ENCODE results near the gene PLA2G12A. TPM values are rescaled to one million over a fixed set of nuclear protein-coding genes. Genes with fewer than 3 reads are reported as not detected.

Gene PLA2G12A
- total RNA-seq, 1 donor from 2014 or later = 8.9 TPM

GRCh38 chr4:109699553-109700225, 30.2 kb downstream of the PLA2G12A start:
- Histone ChIP-seq H3K27me3 (no peaks in the 10 kb centered on the region), H3K9me3 (no peaks in the 10 kb centered on the region), H3K4me3 (no peak overlapping the region), H3K27ac (no peak overlapping the region), H3K4me1 (peaks cover 6 to 15% of the 10 kb centered on the region in 2 donors), H3K36me3 (peaks cover 0 to 18% of the 10 kb centered on the region in 2 donors)
- no peak for DNase-seq (ENCODE audit: low spot score in 2 of 2)
- intact Hi-C loops (cut with DNase I) = loop anchor here (5.0 kb wide), 1 partner anchor 267 kb away; the partner anchor contains the start of gene SEC24B
- no peak for TF ChIP-seq CTCF (IDR thresholded peaks at IDR 0.05)

GRCh38 chr4:109698656-109699055, 31.2 kb downstream of the PLA2G12A start:
- no peak for TF ChIP-seq CTCF (IDR thresholded peaks at IDR 0.05)
- peaks cover 8 to 27% of the 10 kb centered on the region in 2 donors for H3K36me3 ChIP-seq
- no peak for DNase-seq (ENCODE audit: low spot score in 2 of 2)
- no peaks in the 10 kb centered on the region for H3K27me3 ChIP-seq
- no peak overlapping the region for H3K27ac ChIP-seq
- intact Hi-C loops (cut with DNase I) = no loop called here
- no peaks in the 10 kb centered on the region for H3K9me3 ChIP-seq
- no peak overlapping the region for H3K4me3 ChIP-seq
- peaks cover 6 to 12% of the 10 kb centered on the region in 2 donors for H3K4me1 ChIP-seq

GRCh38 chr4:109691411-109691920, 38.4 kb downstream of the PLA2G12A start:
- no peak for TF ChIP-seq CTCF (IDR thresholded peaks at IDR 0.05)

DNA sequence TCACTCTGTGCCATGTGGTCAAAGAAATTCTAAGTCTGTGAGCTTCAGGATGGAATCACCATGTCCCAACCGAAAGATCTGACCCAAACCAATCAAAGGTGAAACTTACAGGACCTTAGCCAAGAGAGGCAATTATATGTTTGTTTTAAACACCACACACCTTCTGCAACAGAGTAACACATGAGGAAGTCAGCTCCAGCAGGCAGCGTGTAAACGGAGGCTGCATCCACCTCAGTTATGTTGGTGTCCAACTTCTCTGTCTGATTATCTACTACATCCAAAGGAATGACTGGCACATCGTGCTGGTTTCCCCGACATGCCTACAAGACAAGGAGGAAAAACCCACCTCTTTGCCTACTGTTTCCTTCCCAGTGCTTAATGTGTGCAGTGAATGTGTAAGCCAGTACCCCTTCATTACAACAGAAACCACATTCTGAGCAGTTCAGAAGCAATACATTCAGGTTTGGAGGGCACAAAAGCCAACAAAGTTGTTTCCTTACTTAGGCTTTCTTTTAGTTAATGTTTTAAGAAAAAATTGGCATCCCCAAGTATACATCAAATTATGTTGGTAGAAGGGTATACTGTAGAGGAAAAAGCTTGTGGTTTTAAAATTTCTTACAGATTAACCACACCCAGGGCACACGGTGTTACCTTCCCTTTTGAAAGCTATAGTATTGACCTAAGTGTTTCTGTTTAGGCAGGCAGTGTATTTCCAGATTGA, 39.0 kb downstream of the PLA2G12A start:
- Histone ChIP-seq H3K4me3 (no peak overlapping the region), H3K4me1 (no peaks in the 10 kb centered on the region), H3K27me3 (no peaks in the 10 kb centered on the region), H3K27ac (no peak overlapping the region), H3K9me3 (no peaks in the 10 kb centered on the region), H3K36me3 (peaks cover 54 to 86% of the 10 kb centered on the region in 2 donors)
- no peak for DNase-seq (ENCODE audit: low spot score in 2 of 2)
- no peak for TF ChIP-seq CTCF (IDR thresholded peaks at IDR 0.05)
- intact Hi-C loops (cut with DNase I) = no loop called here

More at GRCh38 chr4:109691411-109691920, 38.4 kb downstream of the PLA2G12A start:
- Histone ChIP-seq H3K4me1 (no peaks in the 10 kb centered on the region), H3K27ac (no peak overlapping the region), H3K36me3 (peaks cover 50 to 80% of the 10 kb centered on the region in 2 donors), H3K27me3 (no peaks in the 10 kb centered on the region), H3K9me3 (no peaks in the 10 kb centered on the region), H3K4me3 (no peak overlapping the region)
- no peak for DNase-seq (ENCODE audit: low spot score in 2 of 2)
- intact Hi-C loops (cut with DNase I) = no loop called here

- intact Hi-C loops (cut with DNase I) = no loop called here
- H3K27me3 ChIP-seq = no peaks in the 10 kb centered on the region
- no peak overlapping the region for H3K27ac ChIP-seq
- no peak overlapping the region for H3K4me3 ChIP-seq
- DNase-seq (ENCODE audit: low spot score in 2 of 2) = no peak
- no peak for TF ChIP-seq CTCF (IDR thresholded peaks at IDR 0.05)
- H3K36me3 ChIP-seq = peaks cover 26 to 35% of the 10 kb centered on the region in 2 donors
- H3K4me1 ChIP-seq = no peaks in the 10 kb centered on the region
- no peaks in the 10 kb centered on the region for H3K9me3 ChIP-seq
Observed at GRCh38 chr4:109684727-109685126, 45.1 kb downstream of the PLA2G12A start.

Data from ascending aorta (tissue), 2 donors.